OCI-M2 (cell line): ENCODE data around the gene NUMB.

Experiments used
- DNase-seq: peaks from one replicate; lab custom pipeline; 2025; ENCODE audit not compliant: unreplicated experiment; lab: John Stamatoyannopoulos, UW

The NUMB gene

DNA sequence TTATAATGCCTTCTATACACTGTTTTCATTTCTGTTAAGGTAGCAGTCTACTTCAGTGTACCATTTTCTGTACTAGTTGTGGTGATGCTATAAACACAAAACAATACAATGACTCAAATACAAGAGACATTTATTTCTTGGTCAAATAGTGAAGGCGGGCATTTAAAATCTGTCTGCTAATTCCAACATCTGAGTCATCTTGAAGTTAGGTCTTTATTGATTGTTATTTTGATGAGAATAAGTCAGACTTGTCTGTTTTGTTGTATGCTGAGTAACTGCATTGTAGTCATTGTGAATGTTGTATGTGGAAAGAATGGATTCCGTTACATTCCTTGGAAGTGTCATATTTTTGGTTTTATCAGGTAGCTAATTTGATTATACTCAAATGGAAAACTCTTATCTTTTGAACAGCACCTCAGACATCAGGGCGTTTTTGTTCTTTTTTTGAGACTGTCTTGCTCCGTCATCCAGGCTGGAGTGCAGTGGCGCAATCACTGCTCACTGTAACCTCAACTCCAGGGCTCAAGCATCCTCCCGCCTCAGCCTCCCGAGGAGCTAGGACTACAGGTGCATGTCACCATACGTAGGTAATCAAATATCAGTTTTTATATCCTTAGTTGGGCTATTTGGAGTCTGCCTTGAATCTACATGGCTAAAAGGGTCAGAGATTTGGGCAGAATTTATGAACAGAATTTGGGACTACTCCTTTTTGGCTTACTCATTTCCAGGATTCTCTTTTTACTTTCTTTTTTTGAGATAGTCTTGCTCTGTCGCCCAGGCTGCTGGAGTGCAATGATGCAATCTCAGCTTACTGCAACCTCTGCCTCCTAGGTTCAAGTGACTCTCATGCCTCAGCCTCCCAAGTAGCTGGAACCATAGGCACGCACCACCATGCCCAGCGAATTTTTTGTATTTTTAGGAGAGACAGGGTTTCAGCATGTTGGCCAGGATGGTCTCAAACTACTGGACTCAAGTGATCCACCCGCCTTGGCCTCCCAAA lies 164.3 kb downstream of the NUMB start:
- DNase-seq: no peak

DNA sequence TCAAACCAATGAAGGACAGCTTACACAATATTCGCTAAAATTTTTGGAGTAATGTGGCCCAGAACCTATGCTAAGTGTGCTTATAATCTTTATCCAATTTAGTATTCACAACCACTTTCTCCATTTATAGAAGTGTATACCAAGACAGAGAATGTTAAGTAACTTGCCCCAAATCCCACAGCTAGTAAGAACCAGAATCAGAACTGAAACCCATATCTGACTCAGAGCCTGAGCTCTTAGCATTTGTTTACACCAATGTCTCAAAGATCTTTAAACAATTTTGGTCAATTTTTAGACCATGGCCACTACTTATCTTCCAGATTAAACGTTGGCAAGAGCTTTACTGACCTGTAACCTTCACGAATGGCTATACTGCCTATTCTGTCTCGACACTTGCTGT lies 168.1 kb downstream of the NUMB start:
- DNase-seq: no peak

DNA sequence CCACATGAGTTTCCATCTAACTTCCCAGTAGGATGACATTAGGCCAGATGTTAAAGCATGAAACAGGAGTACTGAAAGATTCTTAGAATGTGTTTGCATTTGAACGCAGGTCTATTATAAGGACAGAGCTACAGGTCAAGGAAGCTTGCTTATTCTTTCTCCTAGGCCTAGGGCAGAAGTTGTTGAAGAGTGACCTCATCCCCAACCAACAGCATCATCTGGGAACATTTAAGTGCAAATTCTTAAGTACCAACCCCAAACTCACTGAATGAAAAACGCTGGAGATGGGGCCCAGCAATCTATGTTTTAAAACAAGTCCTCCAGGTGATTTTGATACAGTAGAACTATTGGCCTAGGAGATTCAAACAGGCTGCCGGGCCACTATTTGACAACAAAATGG lies 168.6 kb downstream of the NUMB start:
- DNase-seq: no peak

DNA sequence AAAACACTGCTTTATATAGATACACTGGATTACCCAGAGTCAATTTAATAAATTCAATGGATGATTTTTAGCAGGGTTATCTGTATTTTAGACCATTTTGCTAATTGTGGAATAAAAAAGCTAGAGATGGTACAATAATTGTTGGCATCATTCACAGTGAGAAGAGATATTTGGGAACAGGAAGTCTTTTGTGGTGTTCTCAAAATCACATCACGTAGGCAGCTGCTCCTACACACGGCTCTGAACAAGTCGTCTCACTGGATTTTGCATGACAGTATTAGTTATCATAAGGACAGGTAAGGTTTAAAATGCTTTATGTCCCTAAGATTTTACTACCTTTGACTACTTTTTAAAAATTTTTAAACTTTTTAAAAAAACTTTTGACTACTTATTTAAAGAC lies 169.0 kb downstream of the NUMB start:
- DNase-seq: no peak

DNA sequence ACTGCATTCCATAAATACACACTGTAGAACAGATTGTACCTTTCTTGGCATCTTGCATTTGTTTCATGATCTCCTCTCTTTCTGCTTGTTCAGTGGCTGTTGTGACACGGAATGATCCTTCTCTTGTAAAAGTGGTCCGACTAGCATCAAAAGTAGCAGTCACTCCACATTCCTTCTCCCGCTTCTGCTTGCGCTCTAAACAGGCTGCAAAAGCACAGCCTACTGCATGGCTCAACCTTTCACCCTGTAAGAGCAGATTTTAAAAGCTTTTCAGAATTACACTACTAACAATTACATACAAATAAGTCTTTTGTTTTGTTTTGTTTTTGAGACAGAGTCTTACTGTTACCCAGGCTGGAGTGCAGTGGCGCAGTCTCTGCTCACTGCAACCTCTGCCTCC lies 171.3 kb downstream of the NUMB start:
- DNase-seq: no peak

DNA sequence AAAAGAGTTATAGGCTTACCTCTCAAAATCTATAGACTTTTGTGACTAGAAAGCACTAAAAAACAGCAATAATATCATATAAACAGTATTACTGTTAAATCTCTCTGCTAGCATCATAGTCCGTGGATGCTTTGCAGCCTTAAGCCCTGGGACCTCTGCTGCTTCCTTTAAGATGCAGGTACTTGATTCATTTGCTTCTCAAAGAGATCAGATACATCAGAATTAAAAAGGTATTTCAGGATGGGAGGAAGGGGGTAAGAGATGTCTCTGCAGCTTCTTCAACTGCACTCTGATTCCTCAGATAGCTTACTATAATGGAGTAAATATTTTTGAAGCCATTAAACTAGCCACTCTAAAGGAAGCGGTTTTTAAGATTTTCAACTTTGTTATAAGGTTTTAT lies 171.7 kb downstream of the NUMB start:
- no peak for DNase-seq

DNA sequence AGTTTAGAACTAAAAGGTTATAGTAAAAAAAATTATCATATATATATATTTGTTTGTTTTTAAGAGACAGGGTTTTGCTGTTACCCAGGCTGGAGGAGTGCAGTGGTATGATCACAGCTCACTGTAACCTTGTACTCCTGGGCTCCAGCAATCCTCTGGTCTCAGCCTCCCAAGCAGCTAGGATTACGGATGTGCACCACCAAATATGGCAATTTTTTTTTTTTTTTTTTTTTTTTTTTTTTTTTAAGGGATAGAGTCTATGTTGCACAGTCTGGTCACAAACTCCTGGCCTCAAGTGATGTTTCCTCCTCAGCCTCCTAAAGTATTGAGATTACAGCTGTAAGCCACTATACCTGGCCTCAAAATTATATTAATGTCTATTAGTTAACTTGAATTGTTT lies 172.4 kb downstream of the NUMB start:
- no peak for DNase-seq

DNA sequence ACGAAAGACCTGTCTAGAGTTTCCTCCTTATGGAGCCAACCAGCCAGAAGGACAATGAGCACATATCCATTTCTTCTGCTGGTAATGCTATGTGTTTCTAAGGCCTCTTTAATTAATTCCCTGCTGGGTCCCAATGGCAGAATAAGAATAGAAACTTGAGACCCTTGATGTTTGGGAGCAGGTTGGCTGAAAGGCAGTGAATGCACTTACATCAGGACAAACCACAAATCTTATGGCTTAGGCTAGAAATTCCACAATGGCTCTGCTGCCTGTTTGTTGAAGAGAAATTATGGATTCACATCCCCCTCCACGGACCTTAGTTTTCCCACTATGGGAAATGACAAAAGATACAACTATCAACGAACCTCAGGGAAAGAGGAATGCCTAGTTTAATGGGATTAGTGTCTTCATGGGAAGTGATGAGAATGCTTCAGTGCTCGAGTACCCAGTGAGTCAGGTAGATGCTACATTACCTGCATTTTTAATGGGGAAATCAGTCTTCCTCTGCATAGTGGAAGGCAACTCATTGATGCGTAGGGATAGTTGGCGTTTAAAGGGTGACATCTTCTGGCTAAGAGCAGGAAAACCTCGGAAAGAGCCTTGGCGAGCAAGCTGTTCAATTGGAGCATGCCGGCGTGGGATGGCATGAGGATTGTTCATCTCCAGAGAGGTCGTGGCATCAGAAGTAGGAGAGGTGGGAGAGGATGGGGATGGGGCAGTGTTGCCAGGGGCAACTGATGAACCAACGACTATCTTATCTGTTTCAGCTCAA lies 174.6 kb downstream of the NUMB start:
- no peak for DNase-seq

DNA sequence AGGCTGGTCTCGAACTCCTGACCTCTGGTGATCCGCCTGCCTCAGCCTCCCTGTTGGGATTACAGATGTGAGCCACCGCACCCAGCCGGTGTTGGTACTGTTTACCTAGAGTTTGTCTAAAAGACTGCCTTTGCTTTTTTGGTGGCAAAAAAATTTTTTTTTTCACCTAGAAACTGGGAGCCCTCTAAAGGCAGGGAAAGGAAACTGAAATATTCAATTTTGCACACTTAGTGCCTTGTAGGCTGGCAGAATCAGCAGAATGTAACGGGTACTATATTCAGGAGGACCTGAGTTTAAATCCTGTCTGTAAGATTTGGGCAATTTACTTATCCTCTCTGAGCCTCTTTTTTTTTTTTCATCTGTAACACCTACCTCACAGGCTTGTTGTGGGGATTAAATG lies 177.4 kb downstream of the NUMB start:
- no peak for DNase-seq

DNA sequence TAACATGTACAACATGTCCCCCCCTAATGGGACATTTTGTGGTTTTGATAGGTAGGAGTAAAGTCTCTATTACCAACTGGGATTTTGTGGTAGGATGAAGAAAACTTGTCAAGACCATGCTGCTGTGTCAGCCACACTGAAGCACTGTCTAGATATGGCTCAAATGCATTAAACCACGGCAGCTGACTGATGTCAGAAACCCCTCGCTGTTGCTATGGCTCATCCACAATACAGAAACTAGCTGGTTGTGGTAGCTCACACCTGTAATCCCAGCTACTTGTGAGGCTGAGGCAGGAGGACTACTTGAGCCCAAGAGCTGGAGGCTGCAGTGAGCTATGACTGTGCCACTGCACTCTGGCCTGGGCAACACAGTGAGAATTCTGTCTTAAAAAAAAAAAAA lies 181.0 kb downstream of the NUMB start:
- DNase-seq: no peak

DNA sequence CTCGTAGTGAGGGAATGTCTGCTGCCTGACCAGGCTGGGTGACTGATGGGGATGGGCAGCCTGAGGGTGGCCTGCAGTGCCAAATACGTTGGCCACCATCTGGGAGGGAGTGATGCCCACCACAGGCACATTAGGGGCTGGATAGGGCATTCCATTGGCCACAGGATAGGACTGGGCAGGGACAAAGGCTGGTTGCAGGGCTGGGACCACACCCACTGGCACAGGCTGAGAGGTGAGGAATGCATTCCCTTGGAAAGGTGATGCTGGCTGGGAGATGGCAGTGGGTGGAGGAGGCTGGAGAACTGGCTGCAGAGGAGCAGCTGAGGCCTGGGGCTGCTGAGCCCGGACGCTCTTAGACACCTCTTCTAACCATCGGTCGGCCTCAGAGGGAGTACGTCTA lies 181.5 kb downstream of the NUMB start:
- no peak for DNase-seq

DNA sequence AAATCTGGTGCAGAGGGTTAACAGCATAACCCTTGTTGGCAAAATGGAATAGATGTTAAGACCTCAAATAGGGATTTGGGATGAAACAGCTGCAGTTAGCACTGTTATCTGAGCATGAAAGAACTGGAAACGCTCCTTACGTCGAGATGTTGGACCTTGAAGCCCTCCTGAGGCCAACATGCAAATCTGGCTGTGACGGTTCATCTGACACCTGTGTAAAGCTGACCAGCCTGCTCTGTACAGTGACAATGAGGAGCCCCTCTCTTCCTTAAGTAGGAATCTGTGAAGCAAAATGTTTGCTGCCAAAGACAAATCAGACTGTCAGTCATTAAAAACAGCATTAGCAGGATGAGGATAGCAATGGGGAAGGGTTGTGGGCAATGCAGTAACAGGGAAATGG lies 184.5 kb downstream of the NUMB start:
- no peak for DNase-seq

DNA sequence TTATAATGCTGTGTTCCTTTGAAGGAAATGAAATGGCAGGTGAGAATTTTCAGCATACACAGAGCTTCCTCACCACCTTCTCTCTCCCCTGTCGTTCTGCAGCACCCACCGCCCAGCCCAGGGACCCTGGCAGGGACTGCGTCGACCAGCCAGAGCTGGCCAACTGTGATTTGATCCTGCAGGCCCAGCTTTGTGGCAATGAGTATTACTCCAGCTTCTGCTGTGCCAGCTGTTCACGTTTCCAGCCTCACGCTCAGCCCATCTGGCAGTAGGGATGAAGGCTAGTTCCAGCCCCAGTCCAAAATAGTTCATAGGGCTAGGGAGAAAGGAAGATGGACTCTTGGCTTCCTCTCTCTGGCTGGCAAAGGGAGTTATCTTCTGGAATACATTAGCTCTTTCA lies 186.0 kb downstream of the NUMB start:
- no peak for DNase-seq

DNA sequence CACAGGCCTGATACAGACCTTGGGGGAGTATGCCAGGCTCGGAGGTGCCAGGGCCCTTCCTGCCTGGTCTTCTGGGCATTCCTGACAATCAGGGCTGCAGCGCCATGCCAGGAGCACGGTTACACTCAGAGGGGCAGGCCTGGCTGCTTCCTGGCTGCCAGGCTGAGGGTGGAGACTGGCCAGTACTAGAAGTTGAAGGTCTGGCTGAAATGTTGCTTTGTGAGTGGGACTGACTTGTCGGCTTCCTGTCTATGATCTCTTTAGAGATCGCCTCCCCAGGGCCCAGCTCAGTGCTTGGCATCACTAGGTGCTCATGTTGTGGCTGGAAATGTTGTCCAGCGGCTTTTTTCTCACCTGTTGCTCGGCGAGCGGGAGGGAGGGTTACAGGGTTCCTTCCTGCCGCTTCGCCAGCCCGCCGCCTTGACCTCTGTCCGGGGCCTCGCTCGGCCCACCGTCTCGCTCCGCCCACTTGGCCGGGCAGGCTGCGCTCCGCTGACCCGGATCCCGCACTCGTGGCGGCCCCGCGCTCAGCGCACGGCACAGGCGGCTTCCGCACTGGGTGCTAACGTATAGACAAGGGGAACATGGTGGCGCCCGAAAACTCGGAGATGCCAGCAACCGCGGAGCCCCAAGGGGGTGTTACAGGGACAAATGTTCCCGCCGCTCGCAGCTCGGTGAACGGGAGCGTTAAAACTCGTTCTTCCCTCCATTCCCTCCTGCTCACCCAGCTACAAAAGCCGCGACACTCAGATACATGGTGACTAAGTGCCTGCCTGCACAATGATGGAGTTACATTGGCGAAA lies 188.4 kb downstream of the NUMB start:
- no peak for DNase-seq

DNA sequence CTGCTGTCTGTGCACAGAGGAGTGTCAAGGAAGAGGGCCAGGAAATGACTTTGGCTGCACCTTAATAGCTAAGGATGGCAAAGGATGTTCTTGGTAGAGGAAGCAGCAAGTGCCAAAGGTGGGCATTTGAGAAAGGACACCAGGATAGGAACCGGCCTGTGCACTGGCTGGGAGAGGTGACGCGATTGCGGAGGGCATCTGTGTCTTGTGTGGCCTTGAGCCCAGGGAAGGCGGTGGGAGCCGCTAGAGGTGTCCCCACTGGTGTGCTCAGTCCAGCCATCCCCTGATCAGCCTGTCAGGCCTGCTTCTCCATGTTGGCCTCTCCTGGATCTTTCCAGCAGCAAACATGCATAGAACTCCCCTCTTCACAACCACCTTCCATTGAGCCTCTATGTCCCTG lies 190.9 kb downstream of the NUMB start:
- DNase-seq: no peak

DNA sequence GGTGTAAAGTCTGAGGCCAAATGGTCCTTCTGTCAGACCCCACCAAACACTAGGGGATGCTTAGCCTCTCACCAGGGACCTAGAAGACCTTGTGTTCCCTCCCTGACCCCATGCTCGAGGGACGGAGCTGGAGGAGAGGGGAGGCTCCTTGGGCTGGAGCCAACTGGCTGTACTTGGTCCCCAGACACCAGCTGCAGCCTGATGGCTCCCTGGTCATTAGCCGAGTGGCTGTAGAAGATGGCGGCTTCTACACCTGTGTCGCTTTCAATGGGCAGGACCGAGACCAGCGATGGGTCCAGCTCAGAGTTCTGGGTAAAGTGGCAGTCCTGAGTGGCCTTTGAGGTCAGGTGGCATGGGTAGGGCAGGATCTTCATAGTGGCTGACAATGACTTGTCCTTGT lies 192.0 kb downstream of the NUMB start:
- no peak for DNase-seq

DNA sequence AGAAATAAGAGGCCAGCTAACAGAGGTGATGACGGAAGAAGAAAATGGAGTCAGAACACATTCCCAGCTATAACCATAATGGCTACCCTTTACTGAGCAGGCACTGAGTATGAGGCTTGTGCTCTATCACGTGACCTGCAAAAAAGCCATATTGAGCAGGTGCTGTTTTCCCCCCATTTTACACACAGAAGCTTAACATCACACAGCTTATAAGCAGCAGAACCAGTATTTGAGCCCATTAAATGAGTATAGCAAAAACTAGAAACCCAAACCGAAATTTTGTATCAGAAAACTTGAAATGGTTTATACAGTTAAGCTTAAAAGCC lies 192.7 kb downstream of the NUMB start:
- no peak for DNase-seq

DNA sequence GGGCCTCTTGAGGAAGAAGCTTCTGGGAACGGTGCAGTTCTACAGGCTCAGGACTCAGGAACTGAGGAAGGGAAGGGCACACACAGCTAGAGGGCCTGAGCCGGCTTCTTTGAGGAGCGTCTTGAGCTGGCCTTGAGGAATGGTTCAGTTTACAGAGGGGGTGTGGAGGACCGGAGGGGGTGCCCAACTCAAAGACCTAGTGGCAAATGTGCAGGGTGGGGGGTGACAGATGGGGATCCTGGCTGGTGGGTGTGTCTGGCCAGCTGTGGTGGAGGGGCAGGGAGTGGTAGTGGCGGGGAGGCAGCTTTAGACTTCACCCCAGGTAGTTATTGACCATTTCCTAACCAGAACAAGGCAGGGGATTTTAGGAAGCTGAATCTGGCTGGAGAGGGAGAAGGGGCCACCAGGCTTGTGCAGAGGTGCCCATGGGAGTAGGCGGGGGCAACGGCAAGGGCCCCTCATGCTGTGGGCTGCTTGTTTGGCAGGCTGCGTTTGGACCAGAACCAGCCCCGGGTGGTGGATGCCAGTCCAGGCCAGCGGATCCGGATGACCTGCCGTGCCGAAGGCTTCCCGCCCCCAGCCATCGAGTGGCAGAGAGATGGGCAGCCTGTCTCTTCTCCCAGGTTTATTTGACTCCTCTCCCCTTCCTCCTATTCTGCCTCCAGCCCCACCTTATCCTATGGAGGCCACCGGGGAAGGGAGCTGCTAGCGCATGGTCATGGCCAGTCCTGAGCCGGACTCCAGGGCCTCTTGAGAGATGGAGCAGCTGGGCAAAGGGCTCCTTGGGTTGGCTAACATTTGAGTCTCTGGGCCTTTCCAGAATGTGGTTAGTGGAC lies 193.2 kb downstream of the NUMB start:
- no peak for DNase-seq

DNA sequence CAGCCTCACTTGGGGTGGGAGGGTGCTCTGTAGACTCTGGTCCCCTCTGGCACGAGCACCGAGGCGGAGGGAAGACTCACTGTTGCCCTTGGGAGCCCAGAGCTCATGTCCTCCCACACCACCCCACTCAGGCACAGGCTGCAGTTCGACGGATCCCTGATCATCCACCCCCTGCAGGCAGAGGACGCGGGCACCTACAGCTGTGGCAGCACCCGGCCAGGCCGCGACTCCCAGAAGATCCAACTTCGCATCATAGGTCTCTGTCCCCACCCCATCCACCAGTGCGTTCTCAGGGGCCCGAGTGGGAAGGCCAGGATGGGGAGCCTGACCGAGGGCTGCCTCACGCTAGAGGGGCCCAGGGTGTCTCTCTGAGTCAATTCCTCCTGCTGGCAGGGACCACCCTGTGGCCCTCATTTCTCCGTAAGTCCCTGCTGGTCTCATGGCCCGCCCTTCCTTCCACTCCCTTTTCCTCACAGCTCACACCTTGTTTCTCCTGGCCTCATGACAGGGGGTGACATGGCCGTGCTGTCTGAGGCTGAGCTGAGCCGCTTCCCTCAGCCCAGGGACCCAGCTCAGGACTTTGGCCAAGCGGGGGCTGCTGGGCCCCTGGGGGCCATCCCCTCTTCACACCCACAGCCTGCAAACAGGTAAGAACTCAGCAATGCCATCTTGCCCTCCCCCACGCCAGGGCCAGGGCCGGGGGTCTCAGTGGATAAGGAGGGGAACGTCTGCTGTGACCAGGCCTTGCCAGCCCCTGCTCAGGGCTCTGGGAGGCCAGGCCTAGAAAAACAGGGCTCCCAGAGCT lies 194.1 kb downstream of the NUMB start:
- DNase-seq: no peak

DNA sequence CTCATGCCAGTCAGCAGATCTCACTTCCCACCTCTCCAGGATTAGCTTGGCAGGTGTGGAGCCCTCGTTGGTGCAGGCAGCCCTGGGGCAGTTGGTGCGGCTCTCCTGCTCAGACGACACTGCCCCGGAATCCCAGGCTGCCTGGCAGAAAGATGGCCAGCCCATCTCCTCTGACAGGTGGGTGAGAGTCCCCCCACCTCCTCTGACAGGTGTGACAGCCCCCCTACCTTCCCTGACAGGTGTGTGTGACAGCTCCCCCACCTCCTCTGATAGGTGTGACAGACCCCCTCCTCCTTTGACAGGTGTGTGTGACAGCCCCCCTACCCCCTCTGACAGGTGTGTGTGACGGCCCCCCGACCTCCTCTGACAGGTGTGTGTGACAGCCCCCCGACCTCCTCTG lies 194.7 kb downstream of the NUMB start:
- DNase-seq: no peak
